HG03520 (cell line): Measurements from ENCODE around the gene DIPK1A.

Experiments
- ATAC-seq: cut with Tn5 transposase; IDR thresholded peaks from one replicate; pipeline ENCODE4 v1.9.1; 2021; ENCODE audit warnings: mild to moderate bottlenecking, moderate library complexity; ENCODE audit not compliant: unreplicated experiment

Gene DIPK1A

GRCh38 chr1:92961131-92961895, at the start of gene DIPK1A:
TSS of gene DIPK1A (minus strand) at chr1:92961462. CDS start at chr1:92961429, 33 bp downstream.
- peak; percentile 41 for ATAC-seq

DNA sequence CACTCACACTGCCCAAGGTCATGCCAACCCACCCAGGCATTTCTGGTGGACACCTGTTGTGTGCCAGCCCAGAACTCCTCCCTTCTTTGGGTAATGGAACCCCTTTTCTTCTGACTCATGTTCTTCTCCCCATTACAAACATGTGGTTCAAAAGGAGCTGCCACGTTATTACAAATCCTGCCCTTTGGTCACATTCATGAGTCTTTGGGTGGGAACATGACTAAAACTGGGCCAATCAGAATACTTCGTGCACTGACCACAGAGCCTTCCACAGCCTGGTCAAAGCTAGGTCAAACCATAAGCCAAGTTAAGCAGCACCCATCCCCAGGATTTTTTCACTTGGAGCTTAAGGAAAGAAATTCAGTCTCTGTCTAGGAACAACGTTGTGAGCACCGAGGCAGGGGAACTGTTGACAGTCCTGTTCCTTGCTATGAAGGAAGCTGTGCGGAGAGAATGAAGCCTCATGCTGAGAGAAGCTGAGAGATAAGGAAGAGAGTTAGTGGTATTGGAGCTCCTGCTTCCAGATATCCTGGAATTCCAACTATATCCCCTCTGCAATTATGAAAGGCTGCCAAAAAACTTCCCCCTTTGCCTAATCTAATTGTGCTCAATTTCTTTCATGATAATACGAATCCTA, 46.8 kb upstream of the DIPK1A start:
- no peak for ATAC-seq

DNA sequence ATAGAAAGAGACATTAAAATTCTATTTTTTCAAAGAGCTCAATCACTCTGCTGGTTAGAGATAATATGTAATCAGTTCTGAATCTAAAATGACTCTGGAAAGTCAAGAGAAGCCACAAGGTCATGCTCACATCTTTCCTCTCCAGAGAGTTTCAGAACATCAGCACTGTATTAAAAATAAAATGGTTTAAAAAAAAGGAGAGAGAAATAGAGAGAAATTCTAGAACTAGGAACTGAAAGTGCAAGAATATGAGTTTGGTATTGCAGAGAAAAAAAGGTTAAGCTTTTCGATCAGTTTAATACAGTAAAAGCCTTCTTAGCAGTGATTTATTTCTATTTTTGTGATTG, 44.0 kb upstream of the DIPK1A start:
- no peak for ATAC-seq

DNA sequence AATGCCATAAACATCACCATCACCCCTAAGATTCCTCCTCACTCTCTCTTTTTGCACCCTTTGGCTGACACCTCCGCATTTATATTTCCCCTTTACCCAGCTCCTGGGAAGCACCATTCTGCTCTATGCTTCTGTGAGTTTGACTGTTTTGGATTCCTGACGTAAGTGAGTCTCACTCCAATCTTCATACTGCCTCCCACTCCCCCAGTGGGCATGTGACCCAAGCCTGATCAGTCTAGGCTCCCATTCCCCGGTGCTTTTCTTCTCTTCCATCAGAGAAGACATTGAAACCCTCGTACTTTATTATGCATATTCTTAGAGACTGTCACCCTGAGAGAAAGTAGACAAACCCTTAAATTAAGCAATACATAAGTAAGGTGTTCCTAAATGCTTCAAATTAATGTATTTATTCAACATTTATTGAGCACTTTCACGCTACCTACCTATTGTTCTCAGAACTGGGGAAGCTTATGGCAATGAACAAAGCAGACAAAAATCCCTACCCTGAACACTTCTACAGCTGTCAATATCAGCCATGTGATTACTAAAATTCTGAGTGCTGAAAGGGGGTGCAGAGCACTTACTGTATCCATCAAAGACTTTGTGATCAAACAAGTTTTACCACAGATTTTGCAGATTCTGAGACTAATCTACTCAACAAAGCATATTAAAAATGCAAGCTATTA, 43.4 kb upstream of the DIPK1A start:
- no peak for ATAC-seq

- no peak for ATAC-seq
Measured at GRCh38 chr1:93003981-93004380, 42.7 kb upstream of the DIPK1A start.

DNA sequence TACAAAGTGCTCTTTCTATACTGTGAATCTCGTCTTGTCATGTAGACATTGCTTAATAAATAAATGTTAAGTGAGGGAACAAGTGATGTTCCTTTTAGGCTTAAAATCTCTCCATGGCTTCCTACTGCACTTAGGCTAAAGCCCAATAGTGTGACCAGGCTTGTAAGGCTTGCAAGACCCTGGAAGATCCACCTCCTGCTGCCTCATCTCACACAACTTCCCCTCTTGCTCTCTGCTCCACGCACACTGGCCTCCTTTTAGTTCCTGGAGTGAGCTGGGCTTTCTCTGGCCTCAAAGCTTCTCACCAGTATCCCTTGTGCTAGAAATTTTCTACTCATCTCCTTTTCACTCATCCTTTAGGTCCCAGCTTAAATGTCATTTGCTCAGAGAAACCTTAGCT, 41.5 kb upstream of the DIPK1A start:
- ATAC-seq, result no peak

- no peak for ATAC-seq
Measured at GRCh38 chr1:93001893-93002292, 40.6 kb upstream of the DIPK1A start.

- no peak for ATAC-seq
Measured at GRCh38 chr1:93000751-93001175, 39.5 kb upstream of the DIPK1A start.

- no peak for ATAC-seq
Measured at GRCh38 chr1:93000291-93000690, 39.0 kb upstream of the DIPK1A start.

DNA sequence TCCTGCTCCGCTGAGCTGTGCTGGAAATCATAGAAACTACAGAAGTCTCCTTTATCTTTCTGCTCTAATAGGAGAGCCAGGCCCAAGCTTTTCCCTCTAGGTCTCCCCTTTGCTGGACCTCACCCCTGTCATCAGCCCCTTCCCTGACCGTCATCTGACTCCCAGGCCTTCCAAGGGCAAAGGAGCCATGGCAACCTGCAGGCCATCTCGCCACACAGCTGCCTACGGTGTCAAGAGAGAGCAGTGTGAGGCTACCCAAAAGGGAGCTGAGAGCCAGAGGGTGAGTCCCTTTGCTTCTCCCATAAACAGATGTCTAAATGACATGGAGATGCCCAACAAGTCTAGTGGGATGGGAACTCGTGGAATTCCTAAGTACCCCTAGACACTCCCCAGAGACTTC, 37.6 kb upstream of the DIPK1A start:
- ATAC-seq, result no peak

DNA sequence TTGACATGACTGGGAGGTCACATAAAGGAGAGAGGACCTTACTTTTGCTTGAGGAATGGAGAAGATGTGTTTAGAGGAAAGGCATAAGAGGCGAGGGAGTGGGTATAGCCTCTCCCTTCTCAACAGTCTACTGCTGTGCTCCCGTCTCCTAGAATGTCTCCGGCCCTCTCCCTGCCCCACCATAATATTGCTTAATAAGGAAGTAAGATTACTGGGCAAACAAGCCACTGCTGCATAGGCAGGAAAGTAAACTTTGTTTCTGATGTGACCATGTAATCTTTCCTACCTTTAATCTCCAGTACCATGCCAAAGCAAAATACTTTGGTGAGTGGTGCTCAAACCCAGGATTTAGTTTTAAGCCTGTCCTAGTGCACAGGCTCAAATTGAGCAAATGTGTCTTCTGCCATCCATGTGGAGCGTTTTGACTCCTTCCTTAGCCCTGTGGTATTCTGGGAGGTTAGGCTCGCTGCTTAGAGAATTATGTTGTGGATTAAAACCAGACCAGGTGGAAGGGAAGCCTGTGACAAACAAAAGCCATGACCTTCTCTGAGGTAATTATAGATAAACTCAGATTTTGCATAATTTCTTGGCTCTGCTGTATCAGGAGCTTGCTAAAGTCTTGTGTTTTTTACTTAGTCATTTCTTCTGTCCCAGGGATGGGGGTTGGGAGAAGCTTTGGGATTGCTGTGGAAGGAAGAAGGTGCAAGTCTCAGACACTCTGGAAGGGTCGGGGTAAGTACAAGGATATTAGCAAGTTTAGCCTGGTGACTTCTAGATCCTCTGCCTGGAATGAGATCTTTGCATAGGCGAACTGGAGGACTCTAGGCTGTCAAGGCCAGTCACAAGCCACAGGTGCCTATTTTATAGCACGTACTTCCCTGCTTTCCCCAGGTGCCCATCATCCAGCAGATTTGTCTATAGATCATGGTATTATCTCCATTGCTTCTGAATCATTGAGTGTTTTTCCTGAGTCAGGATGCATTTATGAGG, 34.5 kb upstream of the DIPK1A start:
- ATAC-seq, result no peak

- ATAC-seq, result peak; percentile 85
Measured at GRCh38 chr1:92994105-92994712, 32.9 kb upstream of the DIPK1A start.

GRCh38 chr1:92993581-92993980, 32.3 kb upstream of the DIPK1A start:
- ATAC-seq, result no peak

DNA sequence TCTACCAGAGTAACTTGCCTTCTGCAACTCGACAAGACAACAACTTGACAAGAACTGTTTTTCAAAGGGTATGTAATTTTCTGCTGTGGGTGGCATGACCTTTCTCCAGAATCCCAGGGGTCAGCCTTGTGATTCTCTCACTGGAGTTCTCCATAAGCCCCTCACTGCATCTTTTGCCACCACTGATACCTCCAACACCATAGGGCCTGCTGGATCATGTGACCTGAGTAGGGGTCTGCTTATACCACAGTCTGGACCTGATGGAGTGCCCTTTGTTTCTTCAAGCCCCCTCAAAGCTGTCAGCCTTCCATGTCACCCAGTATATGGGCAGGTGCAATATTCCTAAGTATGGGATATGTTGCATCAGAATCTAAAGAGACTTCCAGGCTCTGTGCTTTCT, 31.6 kb upstream of the DIPK1A start:
- ATAC-seq, result no peak

DNA sequence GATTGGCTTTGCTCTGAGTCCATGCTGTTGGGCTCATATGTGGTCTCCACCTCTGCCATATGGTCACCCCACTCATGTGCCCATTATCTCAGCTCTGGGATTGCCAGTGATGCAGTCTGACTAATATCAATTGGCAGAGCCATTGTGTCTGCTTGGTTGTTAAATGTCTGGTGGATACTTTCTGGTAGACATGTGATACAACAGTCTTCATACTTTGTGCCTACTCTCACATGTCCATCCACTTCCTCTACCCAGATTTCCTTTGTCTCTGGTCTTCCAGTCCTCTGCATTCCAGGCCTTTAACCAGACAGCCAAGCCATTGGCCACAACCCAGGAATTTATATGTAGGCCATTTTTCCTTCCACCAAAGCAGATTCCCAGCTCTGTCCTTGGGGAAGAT, 30.8 kb upstream of the DIPK1A start:
- ATAC-seq, result no peak

GRCh38 chr1:92990828-92991227, 29.6 kb upstream of the DIPK1A start:
- ATAC-seq, result no peak

- ATAC-seq, result no peak
Measured at GRCh38 chr1:92989936-92990583, 28.8 kb upstream of the DIPK1A start.

- no peak for ATAC-seq
Measured at GRCh38 chr1:92989253-92989652, 28.0 kb upstream of the DIPK1A start.

- no peak for ATAC-seq
Measured at GRCh38 chr1:92987462-92987861, 26.2 kb upstream of the DIPK1A start.

- no peak for ATAC-seq
Measured at GRCh38 chr1:92985101-92985500, 23.8 kb upstream of the DIPK1A start.
